GM12878 (cell line): Measurements from ENCODE around the gene AHNAK2.

Experiments
- ASH2L ChIP-seq: fragments of 300-600, 200-600 bp; sonication (generic); IDR thresholded peaks from 2 replicates; pipeline ENCODE4 v1.6.1; 2017; ENCODE audit warnings: low read depth, mild to moderate bottlenecking, borderline replicate concordance
- CREB1 ChIP-seq: IDR thresholded peaks from 2 replicates; pipeline ENCODE4 v1.6.1; 2012; ENCODE audit warnings: low read depth, mild to moderate bottlenecking, inconsistent platforms
- CTCF ChIP-seq, 3 experiments: IDR thresholded peaks in 2 of 3; conservative IDR thresholded peaks in 1 of 3; 2 replicates each; pipeline ENCODE4 v1.5.1; 2011; ENCODE audit warnings: low read depth in 3 of 3, low read length in 3 of 3, mild to moderate bottlenecking in 3 of 3, control low read depth in 2 of 3, moderate library complexity in 2 of 3, inconsistent platforms in 1 of 3, mixed read lengths in 1 of 3; ENCODE audit not compliant: control insufficient read depth in 2 of 3, insufficient read depth in 1 of 3; ENCODE audit errors: extremely low read depth in 1 of 3
- MYB ChIP-seq: fragments of 150-350 bp; IDR thresholded peaks from 2 replicates; pipeline ENCODE4 v1.6.1; 2014; ENCODE audit warnings: mild to moderate bottlenecking, low read depth, low read length, borderline replicate concordance
- RAD21 ChIP-seq: IDR thresholded peaks from 2 replicates; pipeline ENCODE4 v1.6.1; 2011; ENCODE audit warnings: mild to moderate bottlenecking, low read depth, low read length, moderate library complexity; ENCODE audit not compliant: insufficient read depth
- RAD51 ChIP-seq: fragments of 450-650 bp; IDR thresholded peaks from 2 replicates; pipeline ENCODE4 v1.6.1; 2016; ENCODE audit warnings: moderate library complexity, mild to moderate bottlenecking, inconsistent platforms
- RBBP5 ChIP-seq: fragments of 200-600 bp; sonication (generic); conservative IDR thresholded peaks from 2 replicates; pipeline ENCODE4 v1.6.1; 2016
- RCOR1 ChIP-seq: conservative IDR thresholded peaks from 2 replicates; pipeline ENCODE4 v1.6.1; 2012; ENCODE audit warnings: low read depth, low read length, improper control_type of control experiment
- SMARCA5 ChIP-seq: fragments of 450-650 bp; IDR thresholded peaks from 2 replicates; pipeline ENCODE4 v1.6.1; 2017; ENCODE audit warnings: mild to moderate bottlenecking
- TCF7 ChIP-seq: IDR thresholded peaks from 2 replicates; pipeline ENCODE4 v1.6.1; 2014; ENCODE audit warnings: antibody characterized with exemption, borderline replicate concordance
- ZNF687 ChIP-seq: fragments of 450-650 bp; IDR thresholded peaks from 2 replicates; pipeline ENCODE4 v1.6.1; 2017; ENCODE audit warnings: mild to moderate bottlenecking, moderate library complexity
- ZZZ3 ChIP-seq: IDR thresholded peaks from 2 replicates; pipeline ENCODE4 v1.6.1; 2011; ENCODE audit warnings: low read depth; ENCODE audit not compliant: control insufficient read depth, insufficient read length
- TF ChIP-seq, protein P1 (sequence below): IDR thresholded peaks from 2 replicates; pipeline ENCODE4 v1.6.1; 2011; ENCODE audit warnings: borderline replicate concordance, low read depth, mild to moderate bottlenecking, moderate library complexity, mixed read lengths, low read length; ENCODE audit not compliant: insufficient read depth; ENCODE audit errors: extremely low read length

GRCh38 chr14:105006831-105007592 lies 28.8 kb upstream of the AHNAK2 start:
- no peak for TF ChIP-seq ZZZ3
- no peak for TF ChIP-seq MYB
- TF ChIP-seq RAD21: no peak
- no peak for TF ChIP-seq CREB1
- no peak for TF ChIP-seq ASH2L
- no peak for TF ChIP-seq CTCF (IDR thresholded peaks at IDR 0.05 in 2 of 3, conservative IDR thresholded peaks at IDR 0.05 in 1 of 3; ENCODE audit: control insufficient read depth in 2 of 3, extremely low read depth in 1 of 3, insufficient read depth in 1 of 3, low read depth in 3 of 3, low read length in 3 of 3)
- no peak for TF ChIP-seq TCF7
- no peak for TF ChIP-seq SMARCA5
- no peak for TF ChIP-seq RBBP5
- no peak for TF ChIP-seq RAD51
- TF ChIP-seq, protein P1, sequence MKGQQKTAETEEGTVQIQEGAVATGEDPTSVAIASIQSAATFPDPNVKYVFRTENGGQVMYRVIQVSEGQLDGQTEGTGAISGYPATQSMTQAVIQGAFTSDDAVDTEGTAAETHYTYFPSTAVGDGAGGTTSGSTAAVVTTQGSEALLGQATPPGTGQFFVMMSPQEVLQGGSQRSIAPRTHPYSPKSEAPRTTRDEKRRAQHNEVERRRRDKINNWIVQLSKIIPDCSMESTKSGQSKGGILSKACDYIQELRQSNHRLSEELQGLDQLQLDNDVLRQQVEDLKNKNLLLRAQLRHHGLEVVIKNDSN: no peak
- TF ChIP-seq RCOR1: no peak
- TF ChIP-seq ZNF687: no peak
